Measurements from ENCODE around the gene PPP1R37.

The PPP1R37 gene, protein sequence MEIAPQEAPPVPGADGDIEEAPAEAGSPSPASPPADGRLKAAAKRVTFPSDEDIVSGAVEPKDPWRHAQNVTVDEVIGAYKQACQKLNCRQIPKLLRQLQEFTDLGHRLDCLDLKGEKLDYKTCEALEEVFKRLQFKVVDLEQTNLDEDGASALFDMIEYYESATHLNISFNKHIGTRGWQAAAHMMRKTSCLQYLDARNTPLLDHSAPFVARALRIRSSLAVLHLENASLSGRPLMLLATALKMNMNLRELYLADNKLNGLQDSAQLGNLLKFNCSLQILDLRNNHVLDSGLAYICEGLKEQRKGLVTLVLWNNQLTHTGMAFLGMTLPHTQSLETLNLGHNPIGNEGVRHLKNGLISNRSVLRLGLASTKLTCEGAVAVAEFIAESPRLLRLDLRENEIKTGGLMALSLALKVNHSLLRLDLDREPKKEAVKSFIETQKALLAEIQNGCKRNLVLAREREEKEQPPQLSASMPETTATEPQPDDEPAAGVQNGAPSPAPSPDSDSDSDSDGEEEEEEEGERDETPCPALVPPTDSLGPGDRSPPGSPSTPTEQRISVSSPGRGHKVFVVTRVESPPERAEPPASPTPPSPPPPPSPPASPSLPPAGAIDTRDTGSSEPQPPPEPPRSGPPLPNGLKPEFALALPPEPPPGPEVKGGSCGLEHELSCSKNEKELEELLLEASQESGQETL

DNA sequence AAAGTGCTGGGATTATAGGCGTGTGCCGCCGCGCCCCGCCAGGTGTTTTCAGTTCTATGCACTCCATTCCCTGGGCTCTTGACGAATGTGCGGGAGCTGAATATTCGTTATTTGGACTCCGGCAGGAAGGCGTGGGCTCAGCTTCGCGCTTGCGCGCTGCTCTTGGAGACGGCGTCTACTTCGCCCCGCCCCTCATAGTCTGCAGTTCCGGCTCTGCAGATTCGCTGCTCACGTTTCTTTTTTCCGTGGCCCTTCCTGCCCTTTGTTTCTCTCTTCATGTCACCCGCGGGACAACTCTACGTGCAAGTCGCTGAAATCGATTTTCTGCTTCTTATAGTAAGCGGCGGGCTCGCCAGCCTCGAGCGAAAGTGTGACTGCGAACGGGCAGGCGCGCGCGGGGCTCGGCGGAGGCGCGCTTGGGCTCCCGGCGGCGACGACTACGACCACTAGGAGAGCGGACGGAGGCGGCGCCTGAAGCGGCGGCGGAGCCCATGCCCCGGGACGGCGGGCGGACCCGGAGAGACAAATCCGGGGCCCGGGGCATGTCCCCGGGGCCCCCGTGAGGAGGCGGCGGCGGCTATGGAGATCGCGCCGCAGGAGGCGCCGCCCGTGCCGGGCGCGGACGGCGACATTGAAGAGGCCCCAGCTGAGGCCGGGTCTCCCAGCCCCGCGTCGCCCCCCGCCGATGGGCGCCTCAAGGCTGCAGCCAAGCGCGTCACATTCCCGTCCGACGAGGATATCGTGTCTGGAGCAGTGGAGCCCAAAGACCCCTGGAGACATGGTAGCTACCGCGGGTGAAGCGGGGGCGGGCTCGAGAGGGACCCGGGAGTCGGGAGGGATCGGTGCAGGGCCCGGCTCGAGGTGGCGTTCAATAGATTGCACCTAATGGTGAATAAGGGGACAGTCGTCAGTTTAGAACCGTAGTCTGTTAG is at the start of gene PPP1R37:
Gene PPP1R37, plus strand, starts transcription at position 433 of the 932 bp plus-strand sequence. Its CDS starts 147 bp downstream, at position 580.
- DNase-seq (ENCODE audit: low spot score) (peak; percentile 96), FAIRE-seq (peak; percentile 44)

GRCh38 chr19:45045671-45046353 is 47.2 kb upstream of the PPP1R37 start:
- FAIRE-seq (no peak), DNase-seq (ENCODE audit: low spot score) (no peak)

DNA sequence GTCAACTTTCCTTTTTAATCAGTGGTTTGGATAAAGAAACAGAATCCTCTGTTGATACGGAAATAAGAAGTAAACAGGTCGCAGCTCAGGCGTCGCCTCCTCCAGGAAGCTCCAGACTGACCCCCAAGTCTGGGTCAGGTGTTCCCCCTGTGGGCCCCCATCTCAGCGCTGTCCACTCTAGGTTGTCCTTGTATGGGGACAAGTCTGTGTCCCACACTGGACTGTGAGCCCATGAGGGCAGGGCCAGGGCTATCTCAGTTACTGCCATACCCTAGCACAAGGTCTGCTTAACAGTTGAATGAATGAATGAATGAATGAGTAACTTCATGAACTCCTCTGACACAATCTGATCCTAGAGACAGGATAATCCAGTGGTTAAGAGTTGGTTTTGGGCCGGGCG is 46.6 kb upstream of the PPP1R37 start:
- no peak for DNase-seq (ENCODE audit: low spot score)
- FAIRE-seq: no peak

DNA sequence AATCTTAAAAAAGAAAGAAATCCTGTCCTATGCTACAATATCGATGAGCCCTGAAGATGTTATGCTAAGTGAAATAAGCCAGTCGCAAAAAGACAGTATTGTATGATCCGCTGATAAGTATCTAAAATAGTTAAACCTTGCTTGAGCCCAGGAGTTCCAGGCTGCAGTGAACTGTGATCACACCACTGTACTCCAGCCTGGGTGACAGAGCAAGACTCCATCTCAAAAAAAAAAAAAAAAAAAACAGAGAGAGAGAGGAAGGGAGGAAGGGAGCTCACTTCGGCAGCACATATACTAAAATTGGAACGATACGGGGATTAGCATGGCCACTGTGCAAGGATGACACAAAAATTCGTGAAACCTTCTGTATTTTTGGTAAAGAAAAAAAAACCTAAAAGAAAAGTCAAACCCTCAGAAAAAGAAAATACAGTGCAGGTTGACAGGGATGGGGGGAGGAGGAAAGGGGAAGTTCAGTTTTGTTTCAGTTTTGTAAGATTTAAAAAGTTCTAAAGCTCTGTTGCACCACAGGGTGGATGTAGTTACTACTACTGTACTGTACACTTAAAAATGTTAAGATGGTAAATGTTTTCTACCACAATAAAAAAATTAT is 45.7 kb upstream of the PPP1R37 start:
- no peak for FAIRE-seq
- DNase-seq (ENCODE audit: low spot score): no peak

- no peak for DNase-seq (ENCODE audit: low spot score)
- FAIRE-seq: no peak
These were observed 43.8 kb upstream of the PPP1R37 start for GRCh38 chr19:45049073-45049736.

DNA sequence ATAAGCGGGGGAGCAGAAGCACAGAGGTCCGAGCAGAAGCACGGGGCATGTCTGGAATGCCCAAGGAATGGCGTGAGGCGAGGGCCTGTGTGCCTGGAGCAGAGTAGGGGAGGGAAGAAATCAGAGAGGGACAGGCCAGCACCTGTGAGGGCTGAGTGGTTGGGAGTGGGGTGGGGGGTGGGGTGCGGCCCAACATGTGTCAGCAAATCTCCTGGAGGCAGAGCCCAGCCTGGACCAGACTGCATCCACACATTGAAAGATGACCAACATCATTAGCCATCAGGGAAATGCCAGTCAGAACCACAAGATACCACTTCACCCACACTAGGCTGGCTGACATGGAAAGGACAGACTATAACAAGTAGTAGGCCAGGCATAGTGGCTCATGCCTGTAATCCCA is 42.9 kb upstream of the PPP1R37 start:
- no peak for FAIRE-seq
- DNase-seq (ENCODE audit: low spot score): no peak

GRCh38 chr19:45051929-45052579 is 40.9 kb upstream of the PPP1R37 start:
- DNase-seq (ENCODE audit: low spot score): no peak
- FAIRE-seq: no peak

DNA sequence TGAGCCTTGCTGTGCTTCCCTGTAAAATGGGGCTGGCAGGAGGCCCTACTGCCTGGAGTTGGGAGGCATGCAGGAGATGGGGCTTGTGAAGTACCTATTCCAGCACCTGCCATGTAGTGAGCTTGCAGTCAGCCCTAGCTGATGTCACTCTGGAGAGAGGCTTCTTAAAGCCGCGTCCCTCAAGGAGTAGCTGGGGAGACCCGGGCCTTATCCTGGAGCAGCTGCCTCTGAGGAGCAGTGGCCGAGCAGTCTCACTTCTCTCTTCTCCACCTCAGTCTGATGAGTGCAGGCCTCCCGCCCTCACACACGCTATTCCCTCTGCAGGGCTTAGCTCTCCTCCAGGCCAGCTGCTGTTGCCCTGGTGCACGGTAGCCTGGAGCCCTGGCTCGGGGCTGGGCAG is 36.1 kb upstream of the PPP1R37 start:
- DNase-seq (ENCODE audit: low spot score) (no peak), FAIRE-seq (no peak)

DNA sequence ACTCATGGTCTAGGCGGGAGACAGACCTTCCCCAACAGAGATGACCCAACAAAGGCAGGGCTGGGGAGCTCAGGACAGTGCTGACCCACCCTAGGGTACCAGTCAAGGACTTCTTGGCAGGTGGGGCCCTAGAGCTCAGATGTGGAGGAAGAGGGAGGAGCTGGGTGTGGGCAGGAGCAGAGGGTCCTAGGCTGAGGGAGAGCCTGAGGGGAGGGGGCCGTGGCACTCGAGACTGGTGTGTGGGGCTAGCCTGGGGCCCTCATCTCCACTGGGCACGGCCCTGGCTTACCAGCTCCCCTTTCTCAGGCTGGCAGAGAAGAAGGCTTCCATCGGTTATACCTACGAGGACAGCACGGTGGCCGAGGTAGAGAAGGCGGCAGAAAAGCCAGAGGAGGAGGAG is 35.5 kb upstream of the PPP1R37 start:
- FAIRE-seq: no peak
- DNase-seq (ENCODE audit: low spot score): no peak

- no peak for DNase-seq (ENCODE audit: low spot score)
- no peak for FAIRE-seq
These were observed 34.3 kb upstream of the PPP1R37 start for GRCh38 chr19:45058622-45059159.

DNA sequence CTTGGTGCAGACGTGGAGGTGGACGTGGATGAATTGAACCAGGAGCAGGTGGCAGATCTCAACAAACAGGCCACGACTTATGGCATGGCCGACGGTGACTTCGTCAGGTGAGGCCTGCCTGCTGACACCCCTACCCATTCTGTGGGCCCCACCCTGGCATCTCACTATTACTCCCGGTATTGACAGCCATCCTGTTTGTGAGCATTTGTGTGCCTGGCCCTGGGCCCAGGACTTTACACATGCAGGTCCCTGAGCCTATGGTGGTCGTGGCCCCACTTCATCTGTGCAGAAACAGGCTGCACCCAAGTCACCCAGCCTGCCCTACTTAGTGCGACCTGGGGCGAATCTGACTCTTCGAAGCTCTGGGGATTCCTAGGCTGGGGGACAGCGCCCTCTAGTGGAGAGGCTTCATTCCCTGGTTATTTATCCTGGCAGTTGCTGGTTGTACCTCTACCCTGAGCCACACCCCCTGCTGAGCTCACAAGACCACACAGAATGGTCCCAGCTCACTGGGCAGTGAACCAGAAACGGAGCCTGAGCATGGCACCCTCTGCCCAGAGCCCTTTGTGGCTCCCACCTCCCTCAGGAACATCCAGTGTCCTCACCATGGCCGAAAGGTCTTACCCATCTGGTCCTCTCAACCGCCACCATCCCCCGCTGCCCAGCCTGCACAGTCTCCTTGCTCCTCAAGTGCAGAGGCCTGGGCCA is 33.6 kb upstream of the PPP1R37 start:
- DNase-seq (ENCODE audit: low spot score) (peak; percentile 81), FAIRE-seq (peak; percentile 66)

- FAIRE-seq (no peak), DNase-seq (ENCODE audit: low spot score) (no peak)
These were observed 31.0 kb upstream of the PPP1R37 start for GRCh38 chr19:45061965-45062364.

GRCh38 chr19:45063851-45064801 is 28.9 kb upstream of the PPP1R37 start:
- DNase-seq (ENCODE audit: low spot score) (no peak), FAIRE-seq (no peak)

- no peak for DNase-seq (ENCODE audit: low spot score)
- FAIRE-seq: no peak
These were observed 25.9 kb upstream of the PPP1R37 start for GRCh38 chr19:45066921-45067661.

DNA sequence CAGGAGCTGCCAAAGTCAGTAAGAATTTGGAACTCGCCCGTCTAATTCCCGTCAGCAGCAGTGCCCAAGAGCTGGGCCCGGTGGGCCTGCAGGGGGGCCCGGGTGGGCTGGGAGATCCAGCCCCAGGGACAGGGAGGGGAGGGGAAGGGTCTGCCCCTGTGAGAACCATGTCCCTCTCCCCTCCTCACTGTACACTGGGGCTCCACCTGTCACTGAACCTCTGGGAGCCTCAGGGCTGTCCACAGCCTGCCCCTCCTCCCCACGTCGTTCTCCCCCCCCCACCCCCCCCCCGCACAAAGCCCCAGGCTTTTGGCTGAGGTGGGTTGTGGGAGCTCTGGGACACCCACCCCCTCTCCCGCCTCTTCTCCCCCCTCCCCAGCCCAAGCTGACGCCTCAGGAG is 24.9 kb upstream of the PPP1R37 start:
- DNase-seq (ENCODE audit: low spot score) (no peak), FAIRE-seq (no peak)

DNA sequence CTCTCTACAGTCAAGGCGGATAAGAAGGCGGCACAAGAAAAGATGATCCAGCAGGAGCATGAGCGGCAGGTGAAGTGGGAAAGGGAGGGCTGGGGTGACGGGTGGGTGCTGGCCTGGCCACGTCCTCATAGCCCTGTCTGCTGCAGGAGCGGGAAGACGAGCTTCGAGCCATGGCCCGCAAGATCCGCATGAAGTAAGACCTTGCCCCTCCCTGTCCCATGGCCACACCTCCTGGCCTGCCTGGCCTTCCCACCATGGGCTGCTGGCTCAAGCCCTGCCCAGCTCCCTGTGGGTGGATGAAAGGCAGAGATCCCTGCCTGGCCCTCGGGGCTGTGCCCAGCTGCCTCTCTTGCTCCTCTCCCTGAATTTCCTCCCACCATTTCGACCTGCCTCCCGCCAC is 23.9 kb upstream of the PPP1R37 start:
- DNase-seq (ENCODE audit: low spot score): no peak
- no peak for FAIRE-seq

DNA sequence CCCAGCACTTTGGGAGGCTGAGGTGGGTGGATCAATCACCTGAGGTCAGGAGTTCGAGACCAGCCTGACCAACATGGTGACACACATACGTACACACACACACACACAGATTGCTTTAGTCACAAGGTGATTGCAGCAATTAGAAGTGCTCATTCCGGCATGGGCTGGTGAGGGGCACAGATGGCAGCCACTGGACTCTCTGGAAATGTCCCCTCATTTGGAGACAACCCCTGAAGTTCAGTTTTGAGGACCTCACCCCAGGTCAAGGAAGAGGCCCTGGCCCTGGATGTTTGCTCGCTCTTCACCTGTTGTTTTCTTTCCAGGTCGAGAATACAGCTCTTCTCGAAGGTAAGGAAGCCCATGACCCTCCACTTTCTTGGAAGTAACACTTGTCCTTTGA is 22.8 kb upstream of the PPP1R37 start:
- FAIRE-seq: no peak

More for the DNA sequence above, 22.8 kb upstream of the PPP1R37 start:
- no peak for DNase-seq (ENCODE audit: low spot score)
